Psoas muscle (tissue), 8 donors: ENCODE data around the gene CASK. TPM values are rescaled to one million over a fixed set of nuclear protein-coding genes. Genes with fewer than 3 reads are reported as not detected.

Experiments used
- ATAC-seq, 4 donors: fragments of 200-7000 bp; cut with Tn5 transposase; one replicate each; pipeline ENCODE4 v1.9.1; 2020; ENCODE audit warnings: moderate library complexity in 3 of 4, mild to moderate bottlenecking in 2 of 4
- DNase-seq, 2 donors: peaks; one replicate each; pipeline ENCODE4 v3.0.0-alpha.2; 2020
- H3K27ac ChIP-seq: fragments of 200-600 bp; one replicate; pipeline ENCODE4 v1.8.0; 2022
- H3K27me3 ChIP-seq, 3 donors: fragments of 200-600 bp in 1 of 3; one replicate each; pipeline versions ENCODE4 v1.6.1 to v1.8.0; 2013 to 2022; ENCODE audit warnings: low read length in 2 of 3, mild to moderate bottlenecking in 2 of 3, moderate library complexity in 1 of 3; ENCODE audit not compliant: insufficient read depth in 3 of 3
- H3K36me3 ChIP-seq, 2 donors: fragments of 200-600 bp in 1 of 2; one replicate each; pipeline versions ENCODE4 v1.6.1 to v1.8.0; 2013 to 2022; ENCODE audit warnings: low read depth in 1 of 2, mild to moderate bottlenecking in 1 of 2, moderate library complexity in 1 of 2; ENCODE audit not compliant: insufficient read depth in 1 of 2
- H3K4me1 ChIP-seq: fragments of 200-600 bp; one replicate; pipeline ENCODE4 v1.8.0; 2022
- H3K4me3 ChIP-seq: fragments of 200-600 bp; one replicate; pipeline ENCODE4 v1.8.0; 2022; ENCODE audit warnings: mild to moderate bottlenecking
- H3K9me3 ChIP-seq: fragments of 200-600 bp; one replicate; pipeline ENCODE4 v1.8.0; 2022
- WGBS, 3 donors: extraction: QIAGEN DNeasy Blood & Tissue Kit; methylation state at CpG; one replicate each; pipeline versions ENCODE4 v1.1.6 to v1.1.7; 2013; 5-methylcytosine and 5-hydroxymethylcytosine counted together
- intact Hi-C, 2 donors: fragments of 100-400 bp; cut with DNase I; formaldehyde crosslinking; loops; one replicate each; pipeline versions ENCODE4 v1.11.0 to v1.14.2; 2022
- polyA plus RNA-seq, 3 donors: library from polyadenylated mRNA; stranded (reverse); fragments of 200-250 nt; gene quantifications; one replicate each; pipeline ENCODE4 v1.2.3, GENCODE V29; 2013
- total RNA-seq, 4 donors: library from RNA; stranded (reverse); fragmentation: NEBNext Ultra II Directional in 2 of 4; extraction: Animal tissue kit (Norgen Biotek cat#: 25700) in 2 of 4; gene quantifications; one replicate each; pipeline versions ENCODE4 v1.2.1 to v1.2.4, GENCODE V29; 2021 to 2023
- TF ChIP-seq, protein P1 (sequence below): fragments of 200-600 bp; IDR thresholded peaks from one replicate; pipeline ENCODE4 v1.8.0; 2022; ENCODE audit warnings: antibody characterized with exemption
- donor health status: healthy with polysubstance abuse.
- donor health status: DM: no; HTN: no; CAD: no; lungs with moderate emphysema.
- donor health status: Bipolar disorder and iron deficiency.
- donor health status: healthy.
- donor health status: DM: yes; HTN: yes; CAD: no.
- donor health status: DM: no; HTN: no; CAD: no.
- donor health status: DM: no; HTN: no; CAD: no.
- donor health status: DM: yes; HTN: yes; CAD: no.

CASK gene
- total and polyA plus RNA-seq, 7 donors, result 2.8 to 19.4 (median 9.7) TPM

DNA sequence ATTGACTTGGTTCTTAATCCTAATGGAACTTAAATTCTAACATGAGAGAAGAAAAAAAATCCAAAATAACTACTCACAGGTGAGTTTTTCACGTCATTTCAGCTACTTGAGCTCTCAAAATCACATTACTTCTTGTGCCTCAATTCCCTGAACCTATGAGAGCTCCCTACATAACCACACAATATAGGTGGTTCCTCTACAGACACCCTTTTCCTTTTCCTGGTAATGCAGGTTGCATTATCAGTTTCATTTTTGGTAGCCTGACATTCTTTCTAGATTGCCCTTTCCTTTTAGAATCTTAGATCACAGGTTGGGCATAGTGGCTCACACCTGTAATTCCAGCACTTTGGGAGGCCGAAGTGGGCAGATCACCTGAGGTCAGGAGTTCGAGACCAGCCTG, 230.3 kb downstream of the CASK start:
- H3K4me1 ChIP-seq, result no peaks in the 10 kb centered on the region
- ATAC-seq (no peak), DNase-seq (no peak)
- no peaks in the 10 kb centered on the region for H3K36me3 ChIP-seq
- H3K27me3 ChIP-seq, result no peaks in the 10 kb centered on the region
- intact Hi-C loops, result no loop called here
- H3K4me3 ChIP-seq, result no peak overlapping the region
- TF ChIP-seq, protein P1, sequence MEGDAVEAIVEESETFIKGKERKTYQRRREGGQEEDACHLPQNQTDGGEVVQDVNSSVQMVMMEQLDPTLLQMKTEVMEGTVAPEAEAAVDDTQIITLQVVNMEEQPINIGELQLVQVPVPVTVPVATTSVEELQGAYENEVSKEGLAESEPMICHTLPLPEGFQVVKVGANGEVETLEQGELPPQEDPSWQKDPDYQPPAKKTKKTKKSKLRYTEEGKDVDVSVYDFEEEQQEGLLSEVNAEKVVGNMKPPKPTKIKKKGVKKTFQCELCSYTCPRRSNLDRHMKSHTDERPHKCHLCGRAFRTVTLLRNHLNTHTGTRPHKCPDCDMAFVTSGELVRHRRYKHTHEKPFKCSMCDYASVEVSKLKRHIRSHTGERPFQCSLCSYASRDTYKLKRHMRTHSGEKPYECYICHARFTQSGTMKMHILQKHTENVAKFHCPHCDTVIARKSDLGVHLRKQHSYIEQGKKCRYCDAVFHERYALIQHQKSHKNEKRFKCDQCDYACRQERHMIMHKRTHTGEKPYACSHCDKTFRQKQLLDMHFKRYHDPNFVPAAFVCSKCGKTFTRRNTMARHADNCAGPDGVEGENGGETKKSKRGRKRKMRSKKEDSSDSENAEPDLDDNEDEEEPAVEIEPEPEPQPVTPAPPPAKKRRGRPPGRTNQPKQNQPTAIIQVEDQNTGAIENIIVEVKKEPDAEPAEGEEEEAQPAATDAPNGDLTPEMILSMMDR, result no peak
- H3K27ac ChIP-seq, result no peak overlapping the region
- H3K9me3 ChIP-seq, result no peaks in the 10 kb centered on the region
- 71 to 100% (median 97%) methylated on average over 2 to 3 of the region's 3 CpGs for WGBS, 3 donors

DNA sequence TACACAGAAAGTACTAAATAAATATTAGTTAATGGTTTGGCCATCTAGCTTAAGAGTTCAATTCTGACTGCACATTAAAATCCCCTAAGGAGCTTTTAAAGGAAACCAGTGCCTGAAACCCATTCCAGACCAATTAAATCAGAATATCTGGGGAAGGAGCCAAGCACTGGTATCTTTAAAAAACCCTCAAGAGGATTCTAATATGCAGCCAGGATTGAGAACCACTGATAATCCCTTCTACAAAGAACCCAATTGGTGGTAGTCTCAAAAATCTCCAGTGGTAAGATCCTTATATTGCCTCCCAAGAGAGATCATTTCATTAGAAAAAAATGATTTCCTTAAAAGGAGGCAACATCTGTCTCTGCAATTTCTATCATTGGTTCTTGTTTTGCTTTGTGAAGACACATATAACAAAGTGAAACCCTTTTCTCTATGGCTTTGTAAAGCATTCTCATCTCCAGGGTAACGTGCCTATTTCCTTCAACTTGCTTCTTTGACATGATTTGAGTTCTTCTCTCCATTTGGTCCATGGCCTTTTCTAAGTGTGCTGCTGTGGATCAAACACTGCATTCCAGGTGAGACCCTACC, 231.1 kb downstream of the CASK start:
- intact Hi-C loops, result no loop called here
- Histone ChIP-seq H3K9me3 (no peaks in the 10 kb centered on the region), H3K4me1 (no peaks in the 10 kb centered on the region), H3K4me3 (no peak overlapping the region), H3K36me3 (no peaks in the 10 kb centered on the region), H3K27ac (no peak overlapping the region), H3K27me3 (peaks cover 0 to under 1% (median 0%) of the 10 kb centered on the region in 3 donors)
- ATAC-seq, result no peak
- DNase-seq, result no peak
- whole genome bisulfite sequencing, 3 donors, result 31 to 60% (median 53%) methylated on average over 1 of the region's 1 CpG
- TF ChIP-seq, protein P1, result no peak

DNA sequence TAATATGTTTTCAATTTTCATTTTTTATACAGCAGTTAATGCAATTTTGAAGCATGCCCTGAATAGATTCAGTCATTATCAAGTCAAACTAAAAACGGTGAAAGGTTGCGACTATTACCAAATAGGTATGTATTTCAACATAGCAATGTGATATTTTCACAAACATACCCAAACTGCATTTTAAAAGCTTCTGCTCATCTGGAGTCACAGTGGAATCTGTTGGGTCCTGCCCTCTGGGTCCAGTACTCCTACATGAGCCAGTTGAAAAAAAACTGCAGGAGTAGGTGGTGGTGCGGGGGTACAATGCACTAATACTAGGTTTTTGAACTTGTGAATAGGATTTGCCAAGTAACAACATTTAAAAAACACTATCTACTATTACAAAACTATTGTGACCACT, 233.6 kb downstream of the CASK start:
- 83 to 89% (median 86%) methylated on average over 3 of the region's 3 CpGs for WGBS, 3 donors
- H3K27ac ChIP-seq, result no peak overlapping the region
- no peaks in the 10 kb centered on the region for H3K36me3 ChIP-seq

DNA sequence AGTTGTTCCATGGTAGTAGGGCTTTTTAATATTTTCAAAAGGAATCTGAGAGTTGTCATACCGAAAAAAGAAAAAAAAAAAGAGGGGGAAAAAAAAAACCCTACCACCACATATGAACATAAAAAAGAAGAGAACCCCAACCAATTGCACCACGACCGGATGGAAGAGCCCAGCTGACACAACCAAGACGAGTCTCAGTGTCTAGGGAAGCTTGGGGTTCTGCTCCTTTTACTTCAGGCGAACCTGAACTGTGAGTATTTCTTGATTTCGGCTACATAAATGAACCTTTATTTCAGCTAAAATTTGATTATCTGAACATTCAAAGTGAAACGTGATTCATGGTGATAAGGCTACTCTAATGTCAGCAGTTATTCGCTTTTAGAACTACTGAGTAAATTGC, 234.5 kb downstream of the CASK start, which contains the start of gene GPR34:
TSS of gene GPR34 (plus strand) at position 139 of the 400 bp plus-strand sequence. CDS start 6,661 bp downstream, outside the sequence.
- ATAC-seq (no peak), DNase-seq (no peak)
- no peaks in the 10 kb centered on the region for H3K9me3 ChIP-seq
- H3K27me3 ChIP-seq, result peaks cover 0 to 3% (median 0%) of the 10 kb centered on the region in 3 donors
- H3K4me3 ChIP-seq, result no peak within 1 kb of the TSS
- H3K36me3 ChIP-seq, result no peaks in the 10 kb centered on the region
- no peaks in the 10 kb centered on the region for H3K4me1 ChIP-seq
- WGBS, 3 donors, result 62 to 87% (median 79%) methylated on average over 8 of the region's 8 CpGs
- intact Hi-C loops, result no loop called here
- H3K27ac ChIP-seq, result no peak within 1 kb of the TSS
- TF ChIP-seq, protein P1, result no peak

More for the DNA sequence above, 233.6 kb downstream of the CASK start:
- no peaks in the 10 kb centered on the region for H3K9me3 ChIP-seq
- ATAC-seq (no peak), DNase-seq (no peak)
- H3K4me1 ChIP-seq, result no peaks in the 10 kb centered on the region
- TF ChIP-seq, protein P1, result no peak
- intact Hi-C loops, result no loop called here
- H3K4me3 ChIP-seq, result no peak overlapping the region
- H3K27me3 ChIP-seq, result peaks cover 0 to 3% (median 0%) of the 10 kb centered on the region in 3 donors

DNA sequence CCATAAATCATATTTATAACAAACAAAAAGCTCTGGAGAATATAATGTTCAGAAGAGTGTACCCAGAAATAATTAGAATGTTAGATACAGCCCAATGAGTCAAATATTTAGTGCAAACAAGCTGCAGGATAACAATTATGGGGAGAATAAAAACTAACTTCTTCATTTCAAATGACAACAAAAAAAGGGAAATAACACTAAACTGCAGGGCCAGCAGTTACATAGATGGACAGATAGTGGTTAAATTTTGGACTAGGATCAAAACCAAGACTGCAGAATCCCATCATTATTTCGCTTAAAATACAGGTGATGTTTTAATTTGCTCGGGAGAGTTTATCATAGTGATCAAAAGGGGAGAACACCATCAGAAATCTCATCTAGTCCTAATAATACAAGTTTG, 235.2 kb downstream of the CASK start:
- Histone ChIP-seq H3K4me1 (no peaks in the 10 kb centered on the region), H3K27me3 (peaks cover 0 to 3% (median 0%) of the 10 kb centered on the region in 3 donors), H3K27ac (no peak overlapping the region), H3K9me3 (no peaks in the 10 kb centered on the region), H3K36me3 (no peaks in the 10 kb centered on the region), H3K4me3 (no peak overlapping the region)
- DNase-seq (no peak), ATAC-seq (no peak)
- intact Hi-C loops, result no loop called here
- WGBS, 3 donors, result 80 to 94% (median 83%) methylated on average over 2 of the region's 2 CpGs
- TF ChIP-seq, protein P1, result no peak
